KOPT-K1 (cell line): ENCODE data around the gene RALGPS1.

Source experiments
- H3K27ac ChIP-seq: fragments of 200-600 bp; sonication (generic); 2 replicates; pipeline ENCODE4 v1.5.1; 2016; ENCODE audit warnings: antibody characterized with exemption, mild to moderate bottlenecking, low read depth, low read length; ENCODE audit not compliant: poor library complexity, severe bottlenecking
- H3K36me3 ChIP-seq: fragments of 200-600 bp; sonication (generic); 2 replicates; pipeline ENCODE4 v1.5.1; 2017; ENCODE audit warnings: antibody characterized with exemption, mild to moderate bottlenecking, low read length, moderate library complexity; ENCODE audit not compliant: insufficient read depth
- H3K9me3 ChIP-seq: fragments of 200-600 bp; sonication (generic); 2 replicates; pipeline ENCODE4 v1.5.1; 2017; ENCODE audit warnings: antibody characterized with exemption, low read length, mild to moderate bottlenecking; ENCODE audit not compliant: insufficient read depth, poor library complexity, severe bottlenecking

The RALGPS1 gene

GRCh38 chr9:127215268-127216209 is 301.0 kb downstream of the RALGPS1 start:
- H3K9me3 ChIP-seq: no peaks in the 10 kb centered on the region
- no peaks in the 10 kb centered on the region for H3K36me3 ChIP-seq
- H3K27ac ChIP-seq: no peak overlapping the region

GRCh38 chr9:127216210-127216887 is 301.8 kb downstream of the RALGPS1 start:
- no peaks in the 10 kb centered on the region for H3K9me3 ChIP-seq
- no peak overlapping the region for H3K27ac ChIP-seq
- H3K36me3 ChIP-seq: no peaks in the 10 kb centered on the region

GRCh38 chr9:127216888-127217217 is 302.3 kb downstream of the RALGPS1 start:
- H3K36me3 ChIP-seq: no peaks in the 10 kb centered on the region
- no peak overlapping the region for H3K27ac ChIP-seq
- H3K9me3 ChIP-seq: no peaks in the 10 kb centered on the region

GRCh38 chr9:127218818-127219217 is 304.2 kb downstream of the RALGPS1 start:
- no peaks in the 10 kb centered on the region for H3K36me3 ChIP-seq
- no peak overlapping the region for H3K27ac ChIP-seq
- H3K9me3 ChIP-seq: no peaks in the 10 kb centered on the region

GRCh38 chr9:127219520-127219919 is 304.9 kb downstream of the RALGPS1 start:
- no peaks in the 10 kb centered on the region for H3K9me3 ChIP-seq
- no peaks in the 10 kb centered on the region for H3K36me3 ChIP-seq
- H3K27ac ChIP-seq: no peak overlapping the region

- H3K27ac ChIP-seq: peak overlapping the region; percentile 33
- H3K9me3 ChIP-seq: no peaks in the 10 kb centered on the region
- no peaks in the 10 kb centered on the region for H3K36me3 ChIP-seq
Measured at GRCh38 chr9:127221695-127222094, 307.1 kb downstream of the RALGPS1 start.

GRCh38 chr9:127222388-127223095 is 308.0 kb downstream of the RALGPS1 start:
- H3K27ac ChIP-seq: peak overlapping the region; percentile 33
- no peaks in the 10 kb centered on the region for H3K9me3 ChIP-seq
- H3K36me3 ChIP-seq: no peaks in the 10 kb centered on the region

- Histone ChIP-seq H3K36me3 (no peaks in the 10 kb centered on the region), H3K9me3 (no peaks in the 10 kb centered on the region), H3K27ac (no peak overlapping the region)
Measured at GRCh38 chr9:127223266-127223665, 308.7 kb downstream of the RALGPS1 start.

GRCh38 chr9:127223810-127224177 is 309.2 kb downstream of the RALGPS1 start:
- no peaks in the 10 kb centered on the region for H3K36me3 ChIP-seq
- H3K27ac ChIP-seq: no peak overlapping the region

GRCh38 chr9:127224178-127224882 is 309.7 kb downstream of the RALGPS1 start:
- Histone ChIP-seq H3K9me3 (no peaks in the 10 kb centered on the region), H3K27ac (no peak overlapping the region), H3K36me3 (no peaks in the 10 kb centered on the region)

More at GRCh38 chr9:127223810-127224177, 309.2 kb downstream of the RALGPS1 start:
- H3K9me3 ChIP-seq: no peaks in the 10 kb centered on the region

- H3K36me3 ChIP-seq: no peaks in the 10 kb centered on the region
- H3K27ac ChIP-seq: no peak overlapping the region
- H3K9me3 ChIP-seq: no peaks in the 10 kb centered on the region
Measured at GRCh38 chr9:127224883-127225739, 310.5 kb downstream of the RALGPS1 start.

GRCh38 chr9:127225801-127226625 is 311.4 kb downstream of the RALGPS1 start:
- Histone ChIP-seq H3K27ac (no peak overlapping the region), H3K36me3 (no peaks in the 10 kb centered on the region), H3K9me3 (no peaks in the 10 kb centered on the region)

GRCh38 chr9:127229691-127230417 is 315.3 kb downstream of the RALGPS1 start:
- no peak overlapping the region for H3K27ac ChIP-seq
- no peaks in the 10 kb centered on the region for H3K36me3 ChIP-seq
- no peaks in the 10 kb centered on the region for H3K9me3 ChIP-seq
